H1 (cell line): ENCODE data around the gene ABCA2. TPM values are rescaled to one million over a fixed set of nuclear protein-coding genes. Genes with fewer than 3 reads are reported as not detected.
A peak's percentile ranks its signal among the peaks of the same experiment; 100 is the strongest.

Source experiments
- BCL11A ChIP-seq, 2 experiments: IDR thresholded peaks; one replicate each; pipeline ENCODE4 v1.6.1; 2011; ENCODE audit warnings: low read depth in 2 of 2, low read length in 2 of 2, mild to moderate bottlenecking in 2 of 2
- CHD2 ChIP-seq: IDR thresholded peaks from 2 replicates; pipeline ENCODE4 v1.6.1; 2012; ENCODE audit warnings: low read length, improper control_type of control experiment
- CREB1 ChIP-seq: IDR thresholded peaks from 2 replicates; pipeline ENCODE4 v1.6.1; 2012; ENCODE audit warnings: inconsistent platforms
- CTBP2 ChIP-seq: IDR thresholded peaks from 2 replicates; pipeline ENCODE4 v1.7.0; 2011; ENCODE audit warnings: borderline replicate concordance, mild to moderate bottlenecking, moderate library complexity, mixed read lengths, low read length; ENCODE audit not compliant: insufficient read depth, insufficient read length
- E2F6 ChIP-seq: IDR thresholded peaks from 2 replicates; pipeline ENCODE4 v1.6.1; 2012; ENCODE audit warnings: inconsistent platforms
- EGR1 ChIP-seq: IDR thresholded peaks from 2 replicates; pipeline ENCODE4 v1.6.1; 2011; ENCODE audit warnings: low read depth, low read length, borderline replicate concordance
- EZH2 ChIP-seq: fragments of 200-600 bp; sonication (generic); IDR thresholded peaks from 2 replicates; pipeline ENCODE4 v1.7.1; 2012; ENCODE audit warnings: low read depth, mild to moderate bottlenecking, moderate library complexity, low read length, inconsistent platforms; ENCODE audit not compliant: severe bottlenecking
- JUN ChIP-seq: IDR thresholded peaks from 2 replicates; pipeline ENCODE4 v1.6.1; 2011; ENCODE audit warnings: low read depth, mild to moderate bottlenecking, improper control_type of control experiment, low read length
- JUND ChIP-seq: IDR thresholded peaks from 2 replicates; pipeline ENCODE4 v1.6.1; 2011; ENCODE audit warnings: mild to moderate bottlenecking, improper control_type of control experiment, low read length
- MAX ChIP-seq: IDR thresholded peaks from 2 replicates; pipeline ENCODE4 v1.6.1; 2012; ENCODE audit warnings: inconsistent platforms
- NANOG ChIP-seq: IDR thresholded peaks from 2 replicates; pipeline ENCODE4 v1.6.1; 2011; ENCODE audit warnings: low read length, low read depth, mild to moderate bottlenecking, inconsistent platforms; ENCODE audit not compliant: insufficient read depth, poor library complexity, severe bottlenecking
- PHF8 ChIP-seq: fragments of 200-600 bp; sonication (generic); conservative IDR thresholded peaks from 2 replicates; pipeline ENCODE4 v1.7.1; 2012; ENCODE audit warnings: low read depth, mild to moderate bottlenecking, inconsistent platforms, low read length, moderate library complexity
- RAD21 ChIP-seq, 2 experiments: IDR thresholded peaks in 1 of 2; conservative IDR thresholded peaks in 1 of 2; 2 replicates each; pipeline ENCODE4 v1.6.1; 2011; ENCODE audit warnings: low read depth in 2 of 2, low read length in 2 of 2, improper control_type of control experiment in 1 of 2, inconsistent platforms in 1 of 2, mild to moderate bottlenecking in 1 of 2, moderate library complexity in 1 of 2
- RFX5 ChIP-seq: IDR thresholded peaks from 2 replicates; pipeline ENCODE4 v1.6.1; 2011; ENCODE audit warnings: low read depth, low read length, improper control_type of control experiment, borderline replicate concordance
- SAP30 ChIP-seq: fragments of 300-600 bp; sonication (generic); IDR thresholded peaks from 2 replicates; pipeline ENCODE4 v1.7.1; 2012; ENCODE audit warnings: low read length, moderate library complexity, mild to moderate bottlenecking, inconsistent platforms; ENCODE audit not compliant: insufficient read depth, insufficient replicate concordance
- SIN3A ChIP-seq, 2 experiments: IDR thresholded peaks in 1 of 2; conservative IDR thresholded peaks in 1 of 2; 2 replicates each; pipeline ENCODE4 v1.6.1; 2011 to 2012; ENCODE audit warnings: low read length in 2 of 2, improper control_type of control experiment in 1 of 2, low read depth in 1 of 2, mild to moderate bottlenecking in 1 of 2
- SIX5 ChIP-seq: IDR thresholded peaks from 2 replicates; pipeline ENCODE4 v1.6.1; 2011; ENCODE audit warnings: mild to moderate bottlenecking, low read depth, low read length
- SP1 ChIP-seq: IDR thresholded peaks from 2 replicates; pipeline ENCODE4 v1.6.1; 2011; ENCODE audit warnings: low read depth, low read length
- SP2 ChIP-seq: IDR thresholded peaks from 2 replicates; pipeline ENCODE4 v1.6.1; 2012; ENCODE audit warnings: mild to moderate bottlenecking, low read length, inconsistent platforms
- TAF1 ChIP-seq: IDR thresholded peaks from 2 replicates; pipeline ENCODE4 v1.6.1; 2011; ENCODE audit warnings: mild to moderate bottlenecking, low read depth, low read length
- TBP ChIP-seq: IDR thresholded peaks from 2 replicates; pipeline ENCODE4 v1.6.1; 2011; ENCODE audit warnings: low read depth, low read length, improper control_type of control experiment
- YY1 ChIP-seq: IDR thresholded peaks from 2 replicates; pipeline ENCODE4 v1.6.1; 2011; ENCODE audit warnings: low read depth, mild to moderate bottlenecking, low read length
- polyA plus RNA-seq, 7 experiments: library from polyadenylated mRNA; depleted of rRNA in 3 of 7; stranded (reverse) in 5 of 7; unstranded in 2 of 7; fragments of >200 nt in 5 of 7; fragments of 200-250 nt in 2 of 7; gene quantifications; 1 replicate in 5 of 7; 2 replicates in 1 of 7; 4 replicates in 1 of 7; pipeline versions ENCODE4 v1.2.1 to v1.2.3, GENCODE V29; 2011 to 2013; ENCODE audit warnings: missing spikeins in 2 of 7, mixed read lengths in 2 of 7
- total RNA-seq: library from RNA; stranded (reverse); fragmentation: NEBNext Ultra II Directional; extraction: Animal tissue kit (Norgen Biotek cat#: 25700); gene quantifications from 2 replicates; pipeline ENCODE4 v1.2.1, GENCODE V29; 2021

ABCA2 gene
- total and polyA plus RNA-seq, 2 of the 8 experiments (the other 6 are each of a cell fraction or from before 2014, with no cell fraction given) = 12.5 to 14.3 TPM

GRCh38 chr9:136991993-136992818 is 35.8 kb downstream of the ABCA2 start, which contains the start of gene PAXX (continued):
- TF ChIP-seq EGR1 (no peak), SP2 (no peak), SP1 (0 out of 2 replicates have a peak, but pooled peaks have one; percentile 6), SIN3A (conservative IDR thresholded peaks at IDR 0.05 in 1 of 2, IDR thresholded peaks at IDR 0.05 in 1 of 2; ENCODE audit: low read depth in 1 of 2, low read length in 2 of 2) (peak in 1 of 2 experiments; percentile 59; a peak in 1 of 4 replicates), CTBP2 (no peak), TAF1 (no peak), TBP (no peak), RFX5 (no peak), JUN (no peak), NANOG (no peak), EZH2 (no peak), YY1 (no peak), MAX (peak; percentile 81), SIX5 (no peak), JUND (no peak), BCL11A (IDR thresholded peaks at IDR 0.05; ENCODE audit: low read depth in 2 of 2, low read length in 2 of 2) (no peak), SAP30 (no peak), CREB1 (0 out of 2 replicates have a peak, but pooled peaks have one; percentile 10), E2F6 (peak; percentile 89), PHF8 (peak; percentile 57; the same call in 1 of the 2 replicates), RAD21 (IDR thresholded peaks at IDR 0.05 in 1 of 2, conservative IDR thresholded peaks at IDR 0.05 in 1 of 2; ENCODE audit: low read depth in 2 of 2, low read length in 2 of 2) (no peak), CHD2 (no peak)
